ENCODE data around the gene NGF. TPM values are rescaled to one million over a fixed set of nuclear protein-coding genes. Genes with fewer than 3 reads are reported as not detected.

NGF gene
- total and polyA plus RNA-seq, 2 of the 8 experiments (the other 6 are each of a cell fraction or from before 2014, with no cell fraction given) = 1.6 TPM; not detected in 1

DNA sequence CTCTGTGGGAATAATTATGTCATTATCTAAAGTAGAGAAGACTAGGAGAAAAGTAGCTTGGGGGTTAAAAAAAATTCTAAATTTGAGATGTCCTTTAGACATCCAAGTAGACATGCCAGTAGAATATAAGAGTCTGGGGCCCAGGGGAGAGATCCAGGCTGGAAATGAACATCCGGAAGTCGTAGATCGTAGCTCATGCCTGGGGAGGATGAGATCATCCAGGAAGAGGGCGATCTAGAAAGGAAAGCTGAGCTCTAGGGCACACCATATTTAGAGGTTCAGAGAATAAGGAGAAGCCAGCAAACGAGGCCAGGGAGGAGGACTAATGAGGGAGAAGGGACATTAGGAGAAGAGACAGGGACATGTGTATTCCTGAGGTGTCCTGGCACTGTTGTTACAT, 12.2 kb downstream of the NGF start:
- H2BK120ac ChIP-seq (replicated peaks; ENCODE audit: low read depth, low read length) = no peak overlapping the region
- no peaks in the 10 kb centered on the region for H3K79me1 ChIP-seq (ENCODE audit: low read depth, low read length)
- no peak overlapping the region for H3K14ac ChIP-seq (ENCODE audit: insufficient read length)
- no peak overlapping the region for H3K4me3 ChIP-seq (ENCODE audit: extremely low read depth in 1 of 4, insufficient read depth in 2 of 4, low read depth in 3 of 4, low read length in 4 of 4)
- H4K5ac ChIP-seq (ENCODE audit: insufficient read length, low read depth, low read length) = no peak overlapping the region
- H3K4me2 ChIP-seq (ENCODE audit: insufficient read depth in 1 of 2, low read depth in 2 of 2, low read length in 2 of 2) = no peak overlapping the region
- no peaks in the 10 kb centered on the region; a peak in 1 of 7 replicates for H3K4me1 ChIP-seq (replicated peaks in 1 of 4; ENCODE audit: control insufficient read depth in 3 of 4, insufficient read depth in 4 of 4, low read length in 3 of 4)
- no peak overlapping the region for H3K18ac ChIP-seq (ENCODE audit: extremely low read depth, low read length)
- H2AFZ ChIP-seq (ENCODE audit: low read length) = no peak overlapping the region
- CTCF ChIA-PET (ENCODE audit: partially characterized antibody) = interaction anchor here (0.6 to 1.3 kb wide), 3 partner anchors 50 to 183 kb away, joined by 3 to 4 read pairs (median 3); no protein-coding TSS in a partner anchor
- no peak overlapping the region for H2BK12ac ChIP-seq (ENCODE audit: low read depth, low read length)
- no peak overlapping the region for H3K27ac ChIP-seq (ENCODE audit: low read depth, low read length)
- DNase-seq (ENCODE audit: low read depth in 1 of 2, low spot score in 2 of 2) (no peak), FAIRE-seq (no peak)
- no peak overlapping the region for H2AK5ac ChIP-seq (ENCODE audit: low read depth, low read length)
- no peak overlapping the region for H2BK15ac ChIP-seq (ENCODE audit: low read length)
- no peaks in the 10 kb centered on the region for H3K9me3 ChIP-seq (ENCODE audit: insufficient read depth in 2 of 2, low read depth in 1 of 2, low read length in 1 of 2)
- no peak overlapping the region for H2BK20ac ChIP-seq (ENCODE audit: low read length)
- no peaks in the 10 kb centered on the region for H3K79me2 ChIP-seq (ENCODE audit: control insufficient read depth in 1 of 2, insufficient read depth in 2 of 2, low read length in 2 of 2)
- H3K4ac ChIP-seq (replicated peaks; ENCODE audit: insufficient read length, low read depth, low read length) = no peak overlapping the region
- H3K56ac ChIP-seq (replicated peaks; ENCODE audit: insufficient read length, low read depth, low read length) = no peak overlapping the region
- WGBS, 2 experiments (ENCODE audit: extremely low coverage in 1 of 2, insufficient coverage in 1 of 2, insufficient read length in 1 of 2, insufficient replicate concordance in 2 of 2, low coverage in 1 of 2, low lambda C conversion rate in 2 of 2, missing lambda C conversion rate in 1 of 2) = 93% methylated on average over 5 of the region's 5 CpGs; no CpG with 5 or more reads in 1 of the 2 experiments
- H3K23me2 ChIP-seq (ENCODE audit: low read depth, low read length) = no peaks in the 10 kb centered on the region
- H4K91ac ChIP-seq (replicated peaks; ENCODE audit: insufficient read length, low read length) = no peak overlapping the region
- POLR2A ChIA-PET (ENCODE audit: partially characterized antibody) = no interaction called here
- H4K20me1 ChIP-seq (replicated peaks in 1 of 2; ENCODE audit: control insufficient read depth in 1 of 2, insufficient read depth in 2 of 2, low read length in 2 of 2) = no peaks in the 10 kb centered on the region
- no peak overlapping the region for H3K9ac ChIP-seq (replicated peaks in 1 of 4; ENCODE audit: extremely low read depth in 1 of 4, low read depth in 3 of 4, low read length in 3 of 4)
- no peak overlapping the region for H4K8ac ChIP-seq (ENCODE audit: extremely low read depth, insufficient read depth, low read length)
- H3K27me3 ChIP-seq (replicated peaks in 1 of 4; ENCODE audit: control insufficient read depth in 3 of 4, extremely low read depth in 1 of 4, insufficient read depth in 3 of 4, low read length in 3 of 4) = no peaks in the 10 kb centered on the region
- no peaks in the 10 kb centered on the region for H3K36me3 ChIP-seq (ENCODE audit: control insufficient read depth in 2 of 4, insufficient read depth in 4 of 4, low read length in 3 of 4)
- no peak overlapping the region for H3K23ac ChIP-seq (ENCODE audit: insufficient read length)
- H2BK5ac ChIP-seq (ENCODE audit: low read depth, low read length) = no peak overlapping the region
- TF ChIP-seq, protein P1, sequence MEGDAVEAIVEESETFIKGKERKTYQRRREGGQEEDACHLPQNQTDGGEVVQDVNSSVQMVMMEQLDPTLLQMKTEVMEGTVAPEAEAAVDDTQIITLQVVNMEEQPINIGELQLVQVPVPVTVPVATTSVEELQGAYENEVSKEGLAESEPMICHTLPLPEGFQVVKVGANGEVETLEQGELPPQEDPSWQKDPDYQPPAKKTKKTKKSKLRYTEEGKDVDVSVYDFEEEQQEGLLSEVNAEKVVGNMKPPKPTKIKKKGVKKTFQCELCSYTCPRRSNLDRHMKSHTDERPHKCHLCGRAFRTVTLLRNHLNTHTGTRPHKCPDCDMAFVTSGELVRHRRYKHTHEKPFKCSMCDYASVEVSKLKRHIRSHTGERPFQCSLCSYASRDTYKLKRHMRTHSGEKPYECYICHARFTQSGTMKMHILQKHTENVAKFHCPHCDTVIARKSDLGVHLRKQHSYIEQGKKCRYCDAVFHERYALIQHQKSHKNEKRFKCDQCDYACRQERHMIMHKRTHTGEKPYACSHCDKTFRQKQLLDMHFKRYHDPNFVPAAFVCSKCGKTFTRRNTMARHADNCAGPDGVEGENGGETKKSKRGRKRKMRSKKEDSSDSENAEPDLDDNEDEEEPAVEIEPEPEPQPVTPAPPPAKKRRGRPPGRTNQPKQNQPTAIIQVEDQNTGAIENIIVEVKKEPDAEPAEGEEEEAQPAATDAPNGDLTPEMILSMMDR (IDR thresholded peaks at IDR 0.05; ENCODE audit: control extremely low read depth in 1 of 3, insufficient read depth in 1 of 3, low read depth in 1 of 3, low read length in 3 of 3) = no peak
- TF ChIP-seq TBP (IDR thresholded peaks at IDR 0.05; ENCODE audit: low read depth, low read length) (no peak), RFX5 (IDR thresholded peaks at IDR 0.05; ENCODE audit: borderline replicate concordance, low read depth, low read length) (no peak), CHD1 (IDR thresholded peaks at IDR 0.05; ENCODE audit: low read depth, low read length) (no peak), GTF2F1 (IDR thresholded peaks at IDR 0.05; ENCODE audit: borderline replicate concordance, low read depth, low read length) (no peak), RXRA (IDR thresholded peaks at IDR 0.05; ENCODE audit: insufficient read depth, low read depth, low read length) (no peak), KDM1A (IDR thresholded peaks at IDR 0.05; ENCODE audit: borderline replicate concordance, low read length) (no peak), BRCA1 (IDR thresholded peaks at IDR 0.05; ENCODE audit: low read depth, low read length) (no peak), EZH2 (IDR thresholded peaks at IDR 0.05; ENCODE audit: low read depth, low read length, severe bottlenecking) (no peak)
- TF ChIP-seq, protein P2, sequence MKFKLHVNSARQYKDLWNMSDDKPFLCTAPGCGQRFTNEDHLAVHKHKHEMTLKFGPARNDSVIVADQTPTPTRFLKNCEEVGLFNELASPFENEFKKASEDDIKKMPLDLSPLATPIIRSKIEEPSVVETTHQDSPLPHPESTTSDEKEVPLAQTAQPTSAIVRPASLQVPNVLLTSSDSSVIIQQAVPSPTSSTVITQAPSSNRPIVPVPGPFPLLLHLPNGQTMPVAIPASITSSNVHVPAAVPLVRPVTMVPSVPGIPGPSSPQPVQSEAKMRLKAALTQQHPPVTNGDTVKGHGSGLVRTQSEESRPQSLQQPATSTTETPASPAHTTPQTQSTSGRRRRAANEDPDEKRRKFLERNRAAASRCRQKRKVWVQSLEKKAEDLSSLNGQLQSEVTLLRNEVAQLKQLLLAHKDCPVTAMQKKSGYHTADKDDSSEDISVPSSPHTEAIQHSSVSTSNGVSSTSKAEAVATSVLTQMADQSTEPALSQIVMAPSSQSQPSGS (IDR thresholded peaks at IDR 0.05; ENCODE audit: low read length) = no peak

Measured in H1 (cell line).